Measurements from ENCODE around the gene PRKG1. TPM values are rescaled to one million over a fixed set of nuclear protein-coding genes. Genes with fewer than 3 reads are reported as not detected.
"Not testable (repeated sequence)": the region's sequence is repeated elsewhere in the genome, so short reads cannot be mapped to it uniquely, and the experiment has no call there.

Gene PRKG1
- total RNA-seq, 6 experiments from 2014 or later: 1.1 to 2.0 (median 1.3) TPM

GRCh38 chr10:51260376-51260775 is 186.1 kb downstream of the PRKG1 start:
- DNase-seq: no peak
- Histone ChIP-seq H3K9me3 (no peaks in the 10 kb centered on the region), H3K27ac (no peak overlapping the region), H3K4me3 (no peak overlapping the region), H3K27me3 (no peaks in the 10 kb centered on the region), H3K36me3 (no peaks in the 10 kb centered on the region), H3K4me1 (no peaks in the 10 kb centered on the region)
- no peak for ATAC-seq
- WGBS (ENCODE audit: insufficient coverage, low coverage, low lambda C conversion rate, missing lambda C conversion rate): 70% methylated on average over 2 of the region's 2 CpGs
- no peak for TF ChIP-seq CTCF (IDR thresholded peaks at IDR 0.05)
- TF ChIP-seq POLR2A (IDR thresholded peaks at IDR 0.05): no peak
- intact Hi-C loops (cut with DNase I): no loop called here

GRCh38 chr10:51266496-51266895 is 192.2 kb downstream of the PRKG1 start:
- Histone ChIP-seq H3K4me1 (no peaks in the 10 kb centered on the region), H3K9me3 (no peaks in the 10 kb centered on the region), H3K36me3 (no peaks in the 10 kb centered on the region), H3K27ac (no peak overlapping the region), H3K27me3 (no peaks in the 10 kb centered on the region), H3K4me3 (no peak overlapping the region)
- DNase-seq (no peak), ATAC-seq (no peak)
- WGBS (ENCODE audit: insufficient coverage, low coverage, low lambda C conversion rate, missing lambda C conversion rate): 59% methylated on average over 3 of the region's 3 CpGs
- TF ChIP-seq POLR2A (IDR thresholded peaks at IDR 0.05): no peak
- intact Hi-C loops (cut with DNase I): no loop called here

- H3K27ac ChIP-seq; intact Hi-C loops (cut with DNase I); ATAC-seq; H3K4me1 ChIP-seq; H3K4me3 ChIP-seq; H3K27me3 ChIP-seq; H3K36me3 ChIP-seq; H3K9me3 ChIP-seq; DNase-seq: not testable (repeated sequence)
- WGBS (ENCODE audit: insufficient coverage, low coverage, low lambda C conversion rate, missing lambda C conversion rate): 42% methylated on average over 7 of the region's 8 CpGs
Measured at GRCh38 chr10:51267980-51268570, 193.8 kb downstream of the PRKG1 start.

- no peak overlapping the region for H3K27ac ChIP-seq
- no peak for ATAC-seq
Measured at GRCh38 chr10:51269821-51270220, 195.5 kb downstream of the PRKG1 start.

GRCh38 chr10:51270936-51271530 is 196.7 kb downstream of the PRKG1 start:
- Histone ChIP-seq H3K4me3 (no peak overlapping the region), H3K4me1 (no peaks in the 10 kb centered on the region), H3K27me3 (no peaks in the 10 kb centered on the region), H3K36me3 (no peaks in the 10 kb centered on the region), H3K27ac (no peak overlapping the region), H3K9me3 (no peaks in the 10 kb centered on the region)
- intact Hi-C loops (cut with DNase I): no loop called here
- 58% methylated on average over 2 of the region's 2 CpGs for WGBS (ENCODE audit: insufficient coverage, low coverage, low lambda C conversion rate, missing lambda C conversion rate)
- ATAC-seq (no peak), DNase-seq (no peak)
- no peak for TF ChIP-seq POLR2A (IDR thresholded peaks at IDR 0.05)
- no peak for TF ChIP-seq CTCF (IDR thresholded peaks at IDR 0.05)

More at GRCh38 chr10:51269821-51270220, 195.5 kb downstream of the PRKG1 start:
- H3K27me3 ChIP-seq: no peaks in the 10 kb centered on the region
- intact Hi-C loops (cut with DNase I): no loop called here
- H3K4me3 ChIP-seq: no peak overlapping the region
- no peaks in the 10 kb centered on the region for H3K4me1 ChIP-seq
- DNase-seq: no peak
- no peak for TF ChIP-seq POLR2A (IDR thresholded peaks at IDR 0.05)
- no peaks in the 10 kb centered on the region for H3K36me3 ChIP-seq
- H3K9me3 ChIP-seq: no peaks in the 10 kb centered on the region

GRCh38 chr10:51272099-51272498 is 197.8 kb downstream of the PRKG1 start:
- ATAC-seq; H3K36me3 ChIP-seq; DNase-seq; H3K27me3 ChIP-seq; H3K4me1 ChIP-seq; intact Hi-C loops (cut with DNase I); H3K9me3 ChIP-seq; H3K4me3 ChIP-seq; H3K27ac ChIP-seq: not testable (repeated sequence)
- 51% methylated on average over 2 of the region's 2 CpGs for WGBS (ENCODE audit: insufficient coverage, low coverage, low lambda C conversion rate, missing lambda C conversion rate)
